Activated CD8-positive, alpha-beta T cell treated with anti-CD3 and anti-CD28 coated beads for 36 hours (primary cell): ENCODE results near the gene RAI1. TPM values are rescaled to one million over a fixed set of nuclear protein-coding genes. Genes with fewer than 3 reads are reported as not detected.

Experiments
- ATAC-seq: fragments of 200-7000 bp; cut with Tn5 transposase; one replicate; pipeline ENCODE4 v1.10.0; 2021; ENCODE audit warnings: mild to moderate bottlenecking, moderate library complexity
- CTCF ChIA-PET: fragments of 350-600 bp; sonication (Branson Sonifier 250); formaldehyde crosslinking; loops from one replicate; lab custom pipeline; 2021; ENCODE audit warnings: antibody characterized with exemption; lab: Charles Lee
- POLR2A ChIA-PET: fragments of 350-600 bp; sonication (Branson Sonifier 250); formaldehyde crosslinking; loops from one replicate; lab custom pipeline; 2021; ENCODE audit warnings: antibody characterized with exemption; lab: Charles Lee
- DNase-seq: peaks from one replicate; pipeline ENCODE4 v3.0.0-alpha.2; 2020
- H3K27ac Mint-ChIP-seq: one replicate; pipeline ENCODE4 v1.8.0; 2021; ENCODE audit warnings: mild to moderate bottlenecking, mixed read lengths
- H3K27me3 Mint-ChIP-seq: one replicate; pipeline ENCODE4 v1.8.0; 2021; ENCODE audit warnings: mixed read lengths
- H3K36me3 Mint-ChIP-seq: one replicate; pipeline ENCODE4 v1.8.0; 2021; ENCODE audit warnings: low read depth, mixed read lengths
- H3K4me1 Mint-ChIP-seq: one replicate; pipeline ENCODE4 v1.8.0; 2021; ENCODE audit warnings: low read depth, mixed read lengths
- H3K4me3 Mint-ChIP-seq: one replicate; pipeline ENCODE4 v1.8.0; 2021; ENCODE audit warnings: mild to moderate bottlenecking, moderate library complexity, mixed read lengths
- H3K9me3 Mint-ChIP-seq: one replicate; pipeline ENCODE4 v1.8.0; 2021; ENCODE audit warnings: mixed read lengths
- intact Hi-C: fragments of 100-400 bp; cut with micrococcal nuclease; formaldehyde crosslinking; loops from one replicate; pipeline ENCODE4 v1.10.0; 2022
- total RNA-seq, 2 experiments: library from RNA; stranded (reverse); gene quantifications; one replicate each; pipeline ENCODE4 v1.2.3, GENCODE V29; 2021
- TF ChIP-seq, protein P1 (sequence below): fragments of 200-600 bp; IDR thresholded peaks from one replicate; pipeline ENCODE4 v1.8.0; 2022; ENCODE audit warnings: antibody characterized with exemption, mild to moderate bottlenecking

Gene RAI1
- total RNA-seq, 2 experiments from 2014 or later = 18.1 to 20.3 TPM

DNA sequence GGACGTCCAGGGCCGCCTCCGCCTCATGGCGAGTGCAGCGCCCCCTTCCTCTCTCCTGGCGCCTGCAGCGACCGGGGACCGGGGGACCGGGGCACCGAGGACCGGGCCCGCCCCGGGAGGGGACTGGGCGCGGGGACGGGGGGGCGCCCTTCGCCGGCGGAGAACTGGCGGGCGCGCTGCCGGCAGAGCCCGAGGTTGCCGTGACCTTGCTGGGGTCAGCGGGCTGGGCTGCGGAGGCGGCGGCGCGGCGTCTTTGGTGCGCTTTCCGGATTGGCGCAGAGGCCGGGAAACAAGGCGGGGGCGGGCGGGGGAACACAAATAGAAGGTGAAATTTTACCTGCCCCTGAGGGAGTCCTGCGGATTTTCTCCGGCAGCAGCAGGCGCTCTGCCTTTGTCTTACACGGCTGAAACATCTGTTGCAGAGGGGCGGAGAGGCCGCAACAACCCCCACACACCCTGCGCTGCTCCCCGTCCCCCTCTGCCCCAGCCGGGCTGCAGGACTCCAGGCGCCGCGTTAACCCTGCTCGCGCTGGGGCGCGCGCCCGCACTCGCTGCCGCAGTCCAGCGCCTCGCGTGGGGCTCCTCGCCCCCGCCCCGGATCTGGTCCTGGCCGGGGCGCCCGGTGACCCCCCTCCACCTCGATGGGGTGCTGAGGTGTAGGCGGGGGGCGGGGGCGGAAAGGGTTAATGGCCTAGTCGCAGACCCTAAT, 102.0 kb downstream of the RAI1 start:
- Mint-ChIP-seq H3K4me1 (peaks cover 24% of the 10 kb centered on the region), H3K4me3 (peak overlapping the region; percentile 58), H3K27me3 (peaks cover 4% of the 10 kb centered on the region), H3K27ac (no peak overlapping the region), H3K9me3 (no peaks in the 10 kb centered on the region), H3K36me3 (no peaks in the 10 kb centered on the region)
- DNase-seq (peak; percentile 80), ATAC-seq (peak; percentile 54)
- ChIA-PET CTCF (no interaction called here), POLR2A (interaction anchor here (1.3 kb wide), 1 partner anchor 35 kb away, joined by 3 read pairs; no protein-coding TSS in a partner anchor)
- TF ChIP-seq, protein P1, sequence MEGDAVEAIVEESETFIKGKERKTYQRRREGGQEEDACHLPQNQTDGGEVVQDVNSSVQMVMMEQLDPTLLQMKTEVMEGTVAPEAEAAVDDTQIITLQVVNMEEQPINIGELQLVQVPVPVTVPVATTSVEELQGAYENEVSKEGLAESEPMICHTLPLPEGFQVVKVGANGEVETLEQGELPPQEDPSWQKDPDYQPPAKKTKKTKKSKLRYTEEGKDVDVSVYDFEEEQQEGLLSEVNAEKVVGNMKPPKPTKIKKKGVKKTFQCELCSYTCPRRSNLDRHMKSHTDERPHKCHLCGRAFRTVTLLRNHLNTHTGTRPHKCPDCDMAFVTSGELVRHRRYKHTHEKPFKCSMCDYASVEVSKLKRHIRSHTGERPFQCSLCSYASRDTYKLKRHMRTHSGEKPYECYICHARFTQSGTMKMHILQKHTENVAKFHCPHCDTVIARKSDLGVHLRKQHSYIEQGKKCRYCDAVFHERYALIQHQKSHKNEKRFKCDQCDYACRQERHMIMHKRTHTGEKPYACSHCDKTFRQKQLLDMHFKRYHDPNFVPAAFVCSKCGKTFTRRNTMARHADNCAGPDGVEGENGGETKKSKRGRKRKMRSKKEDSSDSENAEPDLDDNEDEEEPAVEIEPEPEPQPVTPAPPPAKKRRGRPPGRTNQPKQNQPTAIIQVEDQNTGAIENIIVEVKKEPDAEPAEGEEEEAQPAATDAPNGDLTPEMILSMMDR = peak; percentile 51
- intact Hi-C loops = no loop called here

DNA sequence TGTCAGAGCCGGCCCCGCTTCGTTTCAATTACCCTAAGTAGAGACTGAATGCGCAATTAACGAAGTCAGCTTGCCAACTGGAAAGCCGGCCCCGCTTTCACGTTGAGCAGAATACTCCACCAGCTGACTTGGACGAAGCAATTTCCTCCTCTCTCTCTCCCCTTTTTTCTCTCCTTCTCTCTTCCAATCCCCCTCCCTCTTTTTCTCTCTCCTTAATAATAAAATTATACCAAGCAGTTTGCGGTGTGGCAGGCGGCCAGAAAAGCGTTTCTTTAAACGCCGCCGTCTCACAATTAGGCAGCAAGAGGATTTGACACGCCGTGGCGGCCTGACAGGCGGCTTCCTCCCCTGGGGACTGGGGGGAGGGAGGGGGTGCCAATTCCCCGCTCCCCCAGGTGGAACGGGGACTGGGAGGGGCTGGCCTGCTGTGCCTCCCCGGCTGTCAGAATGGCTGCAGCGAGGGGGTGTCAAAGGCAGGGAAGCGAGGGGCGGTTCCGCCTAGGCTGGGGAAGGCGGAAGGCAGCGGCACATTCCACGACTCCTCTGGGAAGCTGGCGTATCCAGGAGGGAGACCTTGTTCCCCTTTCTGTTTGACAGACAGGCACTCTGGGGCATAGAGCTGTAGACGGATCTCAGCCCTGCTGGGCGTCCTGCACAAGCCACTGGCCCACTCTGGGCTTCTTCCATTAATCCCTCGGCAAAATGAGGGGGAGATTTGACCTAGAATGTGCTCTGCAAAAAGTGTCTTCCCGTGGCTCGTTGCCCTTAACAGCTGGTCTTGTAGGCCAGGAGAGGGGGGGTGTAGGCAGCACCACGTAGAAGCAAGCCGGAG, 102.8 kb downstream of the RAI1 start:
- TF ChIP-seq, protein P1 = no peak
- Mint-ChIP-seq H3K4me1 (peaks cover 24% of the 10 kb centered on the region), H3K36me3 (no peaks in the 10 kb centered on the region), H3K27me3 (peaks cover 4% of the 10 kb centered on the region), H3K27ac (no peak overlapping the region), H3K4me3 (peak overlapping the region; percentile 58), H3K9me3 (no peaks in the 10 kb centered on the region)
- intact Hi-C loops = no loop called here
- DNase-seq (peak; percentile 49), ATAC-seq (no peak)
- POLR2A ChIA-PET = interaction anchor here (1.3 to 1.9 kb wide), 2 partner anchors 34 to 101 kb away, joined by 3 to 5 read pairs; no protein-coding TSS in a partner anchor
- CTCF ChIA-PET = interaction anchor here (1.2 to 2.6 kb wide), 6 partner anchors 11 to 105 kb away, joined by 3 to 8 read pairs (median 5); no protein-coding TSS in a partner anchor

DNA sequence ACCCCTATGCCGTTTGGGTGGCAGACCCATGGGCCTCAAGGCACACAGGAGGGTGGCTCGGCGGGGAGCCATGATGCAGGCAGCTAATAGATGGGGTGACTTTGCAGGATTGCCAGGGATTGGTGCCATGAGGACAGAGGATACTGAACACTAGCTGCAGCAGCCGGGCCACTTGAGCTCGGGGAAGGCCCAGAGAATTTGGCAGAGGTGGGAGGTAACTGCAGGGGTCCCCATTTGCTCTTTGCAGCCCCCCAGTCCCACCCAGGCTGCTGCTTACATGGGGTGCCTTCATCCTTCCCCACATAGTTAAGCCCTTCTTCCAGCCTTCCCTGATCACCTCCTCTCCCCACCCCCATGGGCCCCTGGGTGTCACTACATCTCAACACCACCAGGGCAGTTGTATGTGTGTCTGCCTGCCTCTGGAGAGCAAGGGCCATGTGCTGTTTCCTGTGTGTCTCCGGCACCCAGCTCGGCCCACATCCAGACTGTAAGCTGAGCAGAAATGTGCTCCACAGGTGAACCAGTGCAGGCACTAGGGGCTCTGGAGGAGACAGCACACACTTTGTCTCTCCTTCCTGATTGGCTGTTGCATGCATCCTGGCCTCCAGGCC, 103.5 kb downstream of the RAI1 start:
- ChIA-PET POLR2A (interaction anchor here (1.2 to 1.9 kb wide), 3 partner anchors 33 to 102 kb away, joined by 3 to 5 read pairs (median 3); no protein-coding TSS in a partner anchor), CTCF (interaction anchor here (1.2 to 2.6 kb wide), 7 partner anchors 11 to 105 kb away, joined by 3 to 8 read pairs (median 4); no protein-coding TSS in a partner anchor)
- Mint-ChIP-seq H3K4me1 (peaks cover 24% of the 10 kb centered on the region), H3K9me3 (no peaks in the 10 kb centered on the region), H3K36me3 (no peaks in the 10 kb centered on the region), H3K27ac (no peak overlapping the region), H3K4me3 (no peak overlapping the region), H3K27me3 (peaks cover 4% of the 10 kb centered on the region)
- peak; percentile 56 for DNase-seq
- TF ChIP-seq, protein P1 = peak; percentile 33
- peak; percentile 61 for ATAC-seq
- intact Hi-C loops = no loop called here

DNA sequence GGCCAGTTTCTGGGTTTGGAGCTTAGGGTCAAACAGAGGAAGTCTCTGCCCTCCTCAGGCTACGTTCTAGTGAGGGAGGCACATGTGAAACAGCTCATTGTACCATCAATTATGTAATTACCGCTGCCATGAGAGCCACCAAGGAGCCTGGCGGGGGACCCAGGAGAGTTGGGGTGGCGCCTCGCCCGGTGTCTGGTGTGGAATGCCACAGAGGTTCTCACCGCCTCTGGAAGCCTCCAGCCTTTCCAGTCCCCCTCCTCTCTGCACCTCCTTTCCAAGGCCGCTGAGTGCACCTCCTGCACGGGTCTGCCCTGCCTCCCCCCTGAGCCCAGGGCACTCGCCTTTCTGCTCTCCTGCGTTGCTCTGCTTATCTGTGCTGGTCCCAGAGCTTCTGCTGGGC, 104.1 kb downstream of the RAI1 start:
- Mint-ChIP-seq H3K36me3 (no peaks in the 10 kb centered on the region), H3K4me3 (no peak overlapping the region), H3K27ac (no peak overlapping the region), H3K9me3 (no peaks in the 10 kb centered on the region), H3K4me1 (peaks cover 24% of the 10 kb centered on the region), H3K27me3 (peaks cover 4% of the 10 kb centered on the region)
- POLR2A ChIA-PET = interaction anchor here (1.2 to 1.9 kb wide), 2 partner anchors 35 to 103 kb away, joined by 3 to 5 read pairs; no protein-coding TSS in a partner anchor
- intact Hi-C loops = no loop called here
- DNase-seq (no peak), ATAC-seq (no peak)
- CTCF ChIA-PET = interaction anchor here (1.2 to 2.6 kb wide), 6 partner anchors 10 to 103 kb away, joined by 3 to 8 read pairs (median 5); no protein-coding TSS in a partner anchor
- TF ChIP-seq, protein P1 = no peak
